IMR-90 (cell line): Measurements from ENCODE around the gene GGNBP2. TPM values are rescaled to one million over a fixed set of nuclear protein-coding genes. Genes with fewer than 3 reads are reported as not detected.

Experiments used
- ATAC-seq: fragments of 200-7000 bp; cut with Tn5 transposase; 2 replicates; pipeline ENCODE4 v1.9.1; 2020; ENCODE audit warnings: low read depth, mild to moderate bottlenecking, moderate library complexity
- BruUV-seq: library from RNA; stranded (reverse); fragments of 400-500 nt; replicated peaks from 2 replicates; lab custom pipeline; 2021; lab: Mats Ljungman, UMichigan
- CTCF ChIA-PET: fragments of 300-600 bp; formaldehyde crosslinking; extraction: SDS; loops from one replicate; lab custom pipeline; 2021; ENCODE audit warnings: antibody characterized with exemption; lab: Yijun Ruan, JAX
- POLR2A ChIA-PET: fragments of 300-600 bp; sonication (Branson Sonifier 250); formaldehyde crosslinking; loops from one replicate; lab custom pipeline; 2022; ENCODE audit warnings: antibody characterized with exemption; ENCODE audit not compliant: unreplicated experiment; lab: Charles Lee
- DNase-seq: peaks from one replicate; pipeline ENCODE4 v3.0.0; 2013
- H2AFZ ChIP-seq: replicated peaks from 2 replicates; pipeline ENCODE3; 2013; ENCODE audit warnings: low read length, mild to moderate bottlenecking; ENCODE audit not compliant: poor library complexity
- H2AK5ac ChIP-seq: 2 replicates; pipeline ENCODE4 v1.6.1; 2013; ENCODE audit warnings: low read depth, low read length, inconsistent platforms
- H2AK9ac ChIP-seq: replicated peaks from 2 replicates; pipeline ENCODE3; 2013; ENCODE audit warnings: mild to moderate bottlenecking, low read depth, low read length, moderate library complexity; ENCODE audit not compliant: poor library complexity
- H2BK120ac ChIP-seq: 2 replicates; pipeline ENCODE4 v1.6.1; 2013; ENCODE audit warnings: low read depth, low read length, inconsistent platforms
- H2BK15ac ChIP-seq: 3 replicates; pipeline ENCODE4 v1.6.1; 2013; ENCODE audit warnings: low read depth, low read length, inconsistent platforms
- H2BK20ac ChIP-seq: 2 replicates; pipeline ENCODE4 v1.6.1; 2013; ENCODE audit warnings: low read depth, mild to moderate bottlenecking, inconsistent platforms, low read length, moderate library complexity
- H2BK5ac ChIP-seq: 2 replicates; pipeline ENCODE4 v1.6.1; 2013; ENCODE audit warnings: mild to moderate bottlenecking, low read depth, low read length, inconsistent platforms; ENCODE audit not compliant: poor library complexity, severe bottlenecking
- H3K14ac ChIP-seq: replicated peaks from 2 replicates; pipeline ENCODE4 v1.6.1; 2013; ENCODE audit warnings: low read depth, low read length, inconsistent platforms
- H3K18ac ChIP-seq: 2 replicates; pipeline ENCODE4 v1.6.1; 2013; ENCODE audit warnings: low read depth, low read length, control low read depth
- H3K23ac ChIP-seq: 2 replicates; pipeline ENCODE4 v1.6.1; 2013; ENCODE audit warnings: low read depth, low read length, inconsistent platforms
- H3K27ac ChIP-seq: 2 replicates; pipeline ENCODE4 v1.5.1; 2013; ENCODE audit warnings: mild to moderate bottlenecking, control low read depth, low read length; ENCODE audit not compliant: insufficient read depth
- H3K27me3 ChIP-seq: 2 replicates; pipeline ENCODE4 v1.6.1; 2013; ENCODE audit warnings: low read length; ENCODE audit not compliant: control insufficient read depth, insufficient read depth
- H3K36me3 ChIP-seq: 2 replicates; pipeline ENCODE4 v1.6.1; 2013; ENCODE audit warnings: low read length, mixed read lengths; ENCODE audit not compliant: control insufficient read depth, insufficient read depth
- H3K4ac ChIP-seq: 2 replicates; pipeline ENCODE4 v1.6.1; 2013; ENCODE audit warnings: low read depth, low read length, inconsistent platforms
- H3K4me1 ChIP-seq: 2 replicates; pipeline ENCODE4 v1.6.1; 2013; ENCODE audit warnings: low read length, mixed read lengths; ENCODE audit not compliant: control insufficient read depth, insufficient read depth
- H3K4me2 ChIP-seq: 2 replicates; pipeline ENCODE4 v1.6.1; 2013; ENCODE audit warnings: low read depth, mild to moderate bottlenecking, control low read depth, low read length, moderate library complexity
- H3K4me3 ChIP-seq: 2 replicates; pipeline ENCODE4 v1.5.1; 2013; ENCODE audit warnings: low read depth, mild to moderate bottlenecking, control low read depth, low read length, moderate library complexity; ENCODE audit not compliant: insufficient read depth
- H3K56ac ChIP-seq: 2 replicates; pipeline ENCODE4 v1.6.1; 2013; ENCODE audit warnings: low read length, inconsistent platforms; ENCODE audit not compliant: insufficient read depth; ENCODE audit errors: extremely low read depth
- H3K79me1 ChIP-seq, 2 experiments: 2 replicates each; pipeline ENCODE4 v1.6.1; 2013; ENCODE audit warnings: low read length in 2 of 2, inconsistent platforms in 1 of 2, low read depth in 1 of 2
- H3K9ac ChIP-seq: 2 replicates; pipeline ENCODE4 v1.6.1; 2013; ENCODE audit warnings: low read depth, low read length, control low read depth
- H3K9me1 ChIP-seq: 2 replicates; pipeline ENCODE4 v1.6.1; 2013; ENCODE audit warnings: low read length, inconsistent platforms; ENCODE audit not compliant: insufficient read depth
- H3K9me3 ChIP-seq: 2 replicates; pipeline ENCODE4 v1.6.1; 2013; ENCODE audit warnings: low read length; ENCODE audit not compliant: control insufficient read depth, insufficient read depth
- H4K20me1 ChIP-seq: 2 replicates; pipeline ENCODE4 v1.6.1; 2013; ENCODE audit warnings: low read length, inconsistent platforms; ENCODE audit not compliant: insufficient read depth
- H4K5ac ChIP-seq: 2 replicates; pipeline ENCODE4 v1.6.1; 2013; ENCODE audit warnings: mild to moderate bottlenecking, low read depth, low read length, control low read depth
- H4K8ac ChIP-seq, 2 experiments: 2 replicates each; pipeline ENCODE4 v1.6.1; 2013; ENCODE audit warnings: low read depth in 2 of 2, low read length in 2 of 2, control low read depth in 1 of 2, inconsistent platforms in 1 of 2
- H4K91ac ChIP-seq: 2 replicates; pipeline ENCODE4 v1.6.1; 2013; ENCODE audit warnings: low read depth, low read length, inconsistent platforms; ENCODE audit not compliant: insufficient read depth
- CHD1 ChIP-seq: IDR thresholded peaks from 2 replicates; pipeline ENCODE4 v1.6.1; 2012; ENCODE audit warnings: low read depth, low read length, improper control_type of control experiment
- POLR2A ChIP-seq: IDR thresholded peaks from 2 replicates; pipeline ENCODE4 v1.6.1; 2012; ENCODE audit warnings: mild to moderate bottlenecking, low read depth, low read length
- RCOR1 ChIP-seq: IDR thresholded peaks from 2 replicates; pipeline ENCODE4 v1.6.1; 2012; ENCODE audit warnings: mild to moderate bottlenecking, low read length, improper control_type of control experiment; ENCODE audit not compliant: insufficient replicate concordance
- SMC3 ChIP-seq: fragments of 150-350 bp; IDR thresholded peaks from 2 replicates; pipeline ENCODE4 v1.6.1; 2016; ENCODE audit warnings: low read depth, mild to moderate bottlenecking, antibody characterized with exemption, low read length, moderate library complexity
- WGBS, 2 experiments: methylation state at CpG; one replicate each; pipeline versions ENCODE4 v1.1.5 to v1.1.7; 2013; ENCODE audit warnings: missing lambda C conversion rate in 2 of 2; ENCODE audit not compliant: insufficient read length in 1 of 2; ENCODE audit errors: extremely low coverage in 2 of 2; 5-methylcytosine and 5-hydroxymethylcytosine counted together
- dilution Hi-C: fragments of 300-500 bp; cut with HindIII; formaldehyde crosslinking; loops from one replicate; pipeline ENCODE4 v1.14.3; 2018; ENCODE audit warnings: low sequenced_read_pairs; ENCODE audit not compliant: unreplicated experiment
- in situ Hi-C: fragments of 300-500 bp; cut with MboI; formaldehyde crosslinking; loops from 3 replicates; pipeline ENCODE4 v1.14.3; 2019; ENCODE audit warnings: low sequenced_read_pairs, inconsistent platforms, mixed read lengths
- intact Hi-C: fragments of 100-400 bp; cut with micrococcal nuclease; formaldehyde crosslinking; loops from 2 replicates; pipeline ENCODE4 v1.10.0; 2022
- polyA plus RNA-seq, 3 experiments: library from polyadenylated mRNA; depleted of rRNA; stranded (reverse); fragments of >200 nt; gene quantifications; 2 replicates each; pipeline ENCODE4 v1.2.3, GENCODE V29; 2012; ENCODE audit warnings: low replicate concordance in 1 of 3
- total RNA-seq: library from RNA; depleted of rRNA; stranded (reverse); fragments of >200 nt; gene quantifications from 2 replicates; pipeline ENCODE4 v1.2.3, GENCODE V29; 2012

Gene GGNBP2
- total and polyA plus RNA-seq, 2 of the 4 experiments (the other 2 are of a cell fraction): 40.7 to 56.2 TPM

- 95% methylated on average over 4 of the region's 9 CpGs; no CpG with 5 or more reads in 1 of the 2 experiments for WGBS, 2 experiments
- Histone ChIP-seq H2BK20ac (no peak overlapping the region), H4K5ac (no peak overlapping the region), H3K4ac (no peak overlapping the region), H3K14ac (no peak overlapping the region), H3K4me1 (no peaks in the 10 kb centered on the region), H3K4me3 (no peak overlapping the region), H3K27me3 (no peaks in the 10 kb centered on the region), H3K9me3 (no peaks in the 10 kb centered on the region), H3K27ac (no peak overlapping the region), H3K9ac (no peak overlapping the region), H3K23ac (no peak overlapping the region), H3K36me3 (peaks cover 48% of the 10 kb centered on the region), H4K20me1 (no peaks in the 10 kb centered on the region), H4K8ac (no peak overlapping the region), H3K56ac (no peak overlapping the region), H4K91ac (no peak overlapping the region), H2AK9ac (no peak overlapping the region), H2AK5ac (no peak overlapping the region), H3K79me1 (peaks cover 0 to 5% of the 10 kb centered on the region in 2 experiments; a peak in 1 of 4 replicates), H3K18ac (no peak overlapping the region), H2BK120ac (no peak overlapping the region), H3K4me2 (no peak overlapping the region), H3K9me1 (no peaks in the 10 kb centered on the region), H2BK15ac (no peak overlapping the region), H2BK5ac (no peak overlapping the region), H2AFZ (no peak overlapping the region)
- DNase-seq: no peak
- no peak for ATAC-seq
- in situ Hi-C loops (no loop called here), dilution Hi-C loops (no loop called here), intact Hi-C loops (no loop called here)
- TF ChIP-seq CHD1 (no peak), RCOR1 (no peak), SMC3 (no peak), POLR2A (no peak)
- ChIA-PET CTCF (no interaction called here), POLR2A (no interaction called here)
- no TSS peak for BruUV-seq
Measured at GRCh38 chr17:36498155-36498554, 46.6 kb upstream of the GGNBP2 start.
